ENCODE results near the gene GREB1.

Gene GREB1

GRCh38 chr2:11512431-11512830 is 21.4 kb upstream of the GREB1 start:
- TF ChIP-seq CTCF (IDR thresholded peaks at IDR 0.05) = no peak
- DNase-seq (ENCODE audit: low spot score) = no peak

GRCh38 chr2:11513319-11513718 is 20.5 kb upstream of the GREB1 start:
- DNase-seq (ENCODE audit: low spot score) = no peak
- H3K4me3 ChIP-seq = no peak overlapping the region
- H3K27ac ChIP-seq = no peak overlapping the region
- no peak for TF ChIP-seq CTCF (IDR thresholded peaks at IDR 0.05)

More at GRCh38 chr2:11512431-11512830, 21.4 kb upstream of the GREB1 start:
- Histone ChIP-seq H3K27ac (no peak overlapping the region), H3K4me3 (no peak overlapping the region)

GRCh38 chr2:11514081-11514730 is 19.6 kb upstream of the GREB1 start:
- H3K27ac ChIP-seq = no peak overlapping the region
- DNase-seq (ENCODE audit: low spot score) = no peak
- TF ChIP-seq CTCF (IDR thresholded peaks at IDR 0.05) = no peak
- no peak overlapping the region for H3K4me3 ChIP-seq

GRCh38 chr2:11514904-11515303 is 18.9 kb upstream of the GREB1 start:
- Histone ChIP-seq H3K27ac (no peak overlapping the region), H3K4me3 (no peak overlapping the region)
- no peak for TF ChIP-seq CTCF (IDR thresholded peaks at IDR 0.05)
- DNase-seq (ENCODE audit: low spot score) = no peak

GRCh38 chr2:11515490-11515981 is 18.3 kb upstream of the GREB1 start:
- no peak for DNase-seq (ENCODE audit: low spot score)
- H3K4me3 ChIP-seq = no peak overlapping the region

GRCh38 chr2:11516984-11517648 is 16.7 kb upstream of the GREB1 start:
- no peak overlapping the region for H3K4me3 ChIP-seq
- TF ChIP-seq CTCF (IDR thresholded peaks at IDR 0.05) = no peak
- H3K27ac ChIP-seq = no peak overlapping the region
- no peak for DNase-seq (ENCODE audit: low spot score)

More at GRCh38 chr2:11515490-11515981, 18.3 kb upstream of the GREB1 start:
- no peak for TF ChIP-seq CTCF (IDR thresholded peaks at IDR 0.05)
- H3K27ac ChIP-seq = no peak overlapping the region

- Histone ChIP-seq H3K27ac (no peak overlapping the region), H3K4me3 (no peak overlapping the region)
- no peak for DNase-seq (ENCODE audit: low spot score)
- no peak for TF ChIP-seq CTCF (IDR thresholded peaks at IDR 0.05)
These were observed 15.9 kb upstream of the GREB1 start for GRCh38 chr2:11517906-11518305.
